H9 (cell line): ENCODE results near the gene SOX15. TPM values are rescaled to one million over a fixed set of nuclear protein-coding genes. Genes with fewer than 3 reads are reported as not detected.

Experiments
- DNase-seq: peaks from one replicate; pipeline ENCODE4 v3.0.0-alpha.2; 2017
- H2AFZ ChIP-seq: one replicate; pipeline ENCODE4 v1.6.1; 2013; ENCODE audit warnings: mild to moderate bottlenecking, low read length, control low read depth, moderate library complexity
- H2AK5ac ChIP-seq: 2 replicates; pipeline ENCODE4 v1.6.1; 2013; ENCODE audit warnings: low read length, control low read depth, mixed read lengths; ENCODE audit not compliant: insufficient read length
- H2BK120ac ChIP-seq: one replicate; pipeline ENCODE4 v1.6.1; 2013; ENCODE audit warnings: low read depth, mild to moderate bottlenecking, low read length, control low read depth, inconsistent platforms; ENCODE audit not compliant: poor library complexity, severe bottlenecking
- H2BK12ac ChIP-seq: 2 replicates; pipeline ENCODE4 v1.6.1; 2013; ENCODE audit warnings: low read length, control low read depth, mixed read lengths, low read depth; ENCODE audit not compliant: insufficient read length
- H2BK15ac ChIP-seq: 2 replicates; pipeline ENCODE4 v1.6.1; 2013; ENCODE audit warnings: low read depth, low read length, control low read depth
- H2BK20ac ChIP-seq: one replicate; pipeline ENCODE4 v1.6.1; 2013; ENCODE audit warnings: low read depth, mild to moderate bottlenecking, low read length, control low read depth, inconsistent platforms; ENCODE audit not compliant: poor library complexity, severe bottlenecking
- H2BK5ac ChIP-seq: 2 replicates; pipeline ENCODE4 v1.6.1; 2013; ENCODE audit warnings: low read length, control low read depth, mixed read lengths; ENCODE audit not compliant: insufficient read length
- H3K14ac ChIP-seq: 2 replicates; pipeline ENCODE4 v1.6.1; 2013; ENCODE audit warnings: low read length, control low read depth; ENCODE audit not compliant: insufficient read depth
- H3K18ac ChIP-seq: 2 replicates; pipeline ENCODE4 v1.6.1; 2013; ENCODE audit warnings: low read depth, mild to moderate bottlenecking, mixed read lengths, low read length, control low read depth; ENCODE audit not compliant: insufficient read length
- H3K23ac ChIP-seq: 2 replicates; pipeline ENCODE4 v1.6.1; 2013; ENCODE audit warnings: low read length, control low read depth, mixed read lengths, low read depth; ENCODE audit not compliant: insufficient read length
- H3K23me2 ChIP-seq: 2 replicates; pipeline ENCODE4 v1.6.1; 2013; ENCODE audit warnings: low read depth, mild to moderate bottlenecking, mixed read lengths, low read length, control low read depth; ENCODE audit not compliant: insufficient read length, poor library complexity, severe bottlenecking
- H3K27ac ChIP-seq: 2 replicates; pipeline ENCODE4 v1.5.1; 2013; ENCODE audit warnings: low read length, control low read depth, mixed read lengths, low read depth; ENCODE audit not compliant: insufficient read length
- H3K27me3 ChIP-seq: 2 replicates; pipeline ENCODE4 v1.6.1; 2013; ENCODE audit warnings: low read length, control low read depth, inconsistent platforms; ENCODE audit not compliant: insufficient read depth
- H3K4ac ChIP-seq: 2 replicates; pipeline ENCODE4 v1.6.1; 2013; ENCODE audit warnings: low read depth, mild to moderate bottlenecking, control low read depth, inconsistent platforms, low read length, moderate library complexity
- H3K4me1 ChIP-seq: 2 replicates; pipeline ENCODE4 v1.6.1; 2013; ENCODE audit warnings: low read length, control low read depth, inconsistent platforms; ENCODE audit not compliant: insufficient read depth
- H3K4me2 ChIP-seq: 2 replicates; pipeline ENCODE4 v1.6.1; 2013; ENCODE audit warnings: low read length, control low read depth, mixed read lengths; ENCODE audit not compliant: insufficient read length, insufficient read depth
- H3K56ac ChIP-seq: 2 replicates; pipeline ENCODE4 v1.6.1; 2013; ENCODE audit warnings: low read depth, mild to moderate bottlenecking, mixed read lengths, low read length, control low read depth; ENCODE audit not compliant: insufficient read length
- H3K79me1 ChIP-seq: 2 replicates; pipeline ENCODE4 v1.6.1; 2013; ENCODE audit warnings: low read depth, mild to moderate bottlenecking, moderate library complexity, low read length, control low read depth, inconsistent platforms; ENCODE audit not compliant: insufficient read depth, poor library complexity, severe bottlenecking
- H3K79me2 ChIP-seq: 2 replicates; pipeline ENCODE4 v1.6.1; 2013; ENCODE audit warnings: low read length, control low read depth, inconsistent platforms; ENCODE audit not compliant: insufficient read depth
- H3K9ac ChIP-seq: 2 replicates; pipeline ENCODE4 v1.6.1; 2013; ENCODE audit warnings: low read length, control low read depth, mixed read lengths; ENCODE audit not compliant: insufficient read length; ENCODE audit errors: extremely low read depth
- H3K9me3 ChIP-seq: one replicate; pipeline ENCODE4 v1.6.1; 2013; ENCODE audit warnings: low read depth, low read length, inconsistent platforms; ENCODE audit not compliant: control insufficient read depth
- H3T11ph ChIP-seq: one replicate; pipeline ENCODE4 v1.6.1; 2013; ENCODE audit warnings: mild to moderate bottlenecking, low read length, control low read depth, inconsistent platforms
- H4K20me1 ChIP-seq: one replicate; pipeline ENCODE4 v1.6.1; 2013; ENCODE audit not compliant: control insufficient read depth, insufficient read length, insufficient read depth
- H4K5ac ChIP-seq: 2 replicates; pipeline ENCODE4 v1.6.1; 2013; ENCODE audit warnings: low read depth, mild to moderate bottlenecking, mixed read lengths, low read length, control low read depth; ENCODE audit not compliant: insufficient read length
- H4K8ac ChIP-seq: replicated peaks from 2 replicates; pipeline ENCODE4 v1.6.1; 2013; ENCODE audit warnings: low read length, control low read depth, mixed read lengths, low read depth; ENCODE audit not compliant: insufficient read length
- H4K91ac ChIP-seq: 2 replicates; pipeline ENCODE4 v1.6.1; 2013; ENCODE audit warnings: low read depth, mild to moderate bottlenecking, moderate library complexity, mixed read lengths, low read length, control low read depth; ENCODE audit not compliant: insufficient read length
- H3K27ac Mint-ChIP-seq, 3 experiments: 2 replicates in 2 of 3; 3 replicates in 1 of 3; pipeline ENCODE4 v1.8.0; 2020 to 2021; ENCODE audit warnings: mixed read lengths in 3 of 3, mild to moderate bottlenecking in 1 of 3, moderate library complexity in 1 of 3
- H3K27me3 Mint-ChIP-seq: 2 replicates; pipeline ENCODE4 v1.8.0; 2021; ENCODE audit warnings: low read depth, mild to moderate bottlenecking, moderate library complexity, mixed read lengths
- H3K36me3 Mint-ChIP-seq, 3 experiments: 2 replicates in 2 of 3; 3 replicates in 1 of 3; pipeline ENCODE4 v1.8.0; 2020 to 2021; ENCODE audit warnings: low read depth in 3 of 3, mixed read lengths in 3 of 3; ENCODE audit not compliant: insufficient read depth in 1 of 3
- H3K4me1 Mint-ChIP-seq, 2 experiments: 2 replicates each; pipeline ENCODE4 v1.8.0; 2020; ENCODE audit warnings: mixed read lengths in 2 of 2
- H3K4me3 Mint-ChIP-seq, 2 experiments: 2 replicates in 1 of 2; 3 replicates in 1 of 2; pipeline ENCODE4 v1.8.0; 2020 to 2021; ENCODE audit warnings: mild to moderate bottlenecking in 2 of 2, mixed read lengths in 2 of 2, moderate library complexity in 1 of 2
- H3K9me3 Mint-ChIP-seq, 2 experiments: 2 replicates in 1 of 2; 3 replicates in 1 of 2; pipeline ENCODE4 v1.8.0; 2020; ENCODE audit warnings: mild to moderate bottlenecking in 2 of 2, mixed read lengths in 2 of 2, moderate library complexity in 1 of 2
- whole genome bisulfite sequencing: extraction: QIAGEN DNeasy Blood & Tissue Kit; methylation state at CpG from one replicate; pipeline ENCODE4 v1.1.7; 2013; ENCODE audit warnings: missing lambda C conversion rate, low lambda C conversion rate, mixed read lengths; ENCODE audit not compliant: insufficient read length; ENCODE audit errors: extremely low coverage; 5-methylcytosine and 5-hydroxymethylcytosine counted together
- total RNA-seq: library from RNA; stranded (reverse); gene quantifications from 2 replicates; pipeline ENCODE4 v1.2.1, GENCODE V29; 2021
- TF ChIP-seq, protein P1 (sequence below): fragments of 200-600 bp; sonication (generic); conservative IDR thresholded peaks from 3 replicates; pipeline ENCODE4 v1.8.0; 2021; ENCODE audit warnings: antibody characterized with exemption, mild to moderate bottlenecking

The SOX15 gene
- total RNA-seq, 1 experiment from 2014 or later: 7.7 TPM

DNA sequence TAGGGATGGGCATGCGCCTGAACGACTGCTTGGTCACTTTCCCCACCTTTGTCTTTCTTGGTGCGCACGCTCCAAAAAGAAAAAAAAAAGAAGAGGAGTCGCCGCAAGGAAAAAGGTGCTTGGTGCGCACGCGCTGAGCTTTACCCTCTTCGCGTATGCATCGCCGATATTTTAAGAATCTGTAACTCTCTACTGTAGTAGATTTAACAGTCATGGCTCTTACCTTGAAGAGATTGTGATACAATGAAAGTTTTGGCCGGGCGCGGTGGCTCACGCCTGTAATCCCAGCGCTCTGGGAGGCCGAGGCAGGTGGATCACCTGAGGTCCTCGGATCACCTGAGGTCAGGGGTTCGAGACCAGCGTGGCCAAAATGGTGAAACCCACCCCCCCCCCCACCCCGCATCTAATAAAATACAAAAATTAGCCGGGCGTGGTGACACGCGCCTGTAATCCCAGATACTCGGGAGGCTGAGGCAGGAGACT, 25.4 kb upstream of the SOX15 start:
- Histone ChIP-seq H3K9ac (peak overlapping the region; percentile 0), H2AK5ac (no peak overlapping the region), H2BK5ac (no peak overlapping the region), H2BK20ac (no peak overlapping the region), H3K4me1 (peaks cover 5% of the 10 kb centered on the region), H3K18ac (no peak overlapping the region), H4K5ac (no peak overlapping the region), H3K4ac (no peak overlapping the region), H3K27ac (peak overlapping the region; percentile 24), H3K14ac (no peak overlapping the region), H4K20me1 (no peaks in the 10 kb centered on the region), H4K91ac (no peak overlapping the region), H4K8ac (no peak overlapping the region), H2BK120ac (no peak overlapping the region), H3K9me3 (no peaks in the 10 kb centered on the region), H2BK15ac (no peak overlapping the region), H3K79me1 (no peaks in the 10 kb centered on the region), H3T11ph (no peak overlapping the region), H2AFZ (no peak overlapping the region), H3K23ac (no peak overlapping the region), H2BK12ac (no peak overlapping the region), H3K4me2 (peak overlapping the region; percentile 13), H3K79me2 (peaks cover 9% of the 10 kb centered on the region; the same call in 1 of the 2 replicates), H3K23me2 (peaks cover 7% of the 10 kb centered on the region), H3K56ac (no peak overlapping the region), H3K27me3 (no peaks in the 10 kb centered on the region)
- no peaks in the 10 kb centered on the region for H3K27me3 Mint-ChIP-seq
- TF ChIP-seq, protein P1, sequence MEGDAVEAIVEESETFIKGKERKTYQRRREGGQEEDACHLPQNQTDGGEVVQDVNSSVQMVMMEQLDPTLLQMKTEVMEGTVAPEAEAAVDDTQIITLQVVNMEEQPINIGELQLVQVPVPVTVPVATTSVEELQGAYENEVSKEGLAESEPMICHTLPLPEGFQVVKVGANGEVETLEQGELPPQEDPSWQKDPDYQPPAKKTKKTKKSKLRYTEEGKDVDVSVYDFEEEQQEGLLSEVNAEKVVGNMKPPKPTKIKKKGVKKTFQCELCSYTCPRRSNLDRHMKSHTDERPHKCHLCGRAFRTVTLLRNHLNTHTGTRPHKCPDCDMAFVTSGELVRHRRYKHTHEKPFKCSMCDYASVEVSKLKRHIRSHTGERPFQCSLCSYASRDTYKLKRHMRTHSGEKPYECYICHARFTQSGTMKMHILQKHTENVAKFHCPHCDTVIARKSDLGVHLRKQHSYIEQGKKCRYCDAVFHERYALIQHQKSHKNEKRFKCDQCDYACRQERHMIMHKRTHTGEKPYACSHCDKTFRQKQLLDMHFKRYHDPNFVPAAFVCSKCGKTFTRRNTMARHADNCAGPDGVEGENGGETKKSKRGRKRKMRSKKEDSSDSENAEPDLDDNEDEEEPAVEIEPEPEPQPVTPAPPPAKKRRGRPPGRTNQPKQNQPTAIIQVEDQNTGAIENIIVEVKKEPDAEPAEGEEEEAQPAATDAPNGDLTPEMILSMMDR: no peak
- peaks cover 6 to 20% (median 14%) of the 10 kb centered on the region in 3 experiments; a peak in 6 of 7 replicates for H3K36me3 Mint-ChIP-seq
- no CpG with 5 or more reads among the region's 28 CpGs for WGBS
- H3K9me3 Mint-ChIP-seq: no peaks in the 10 kb centered on the region
- no peak for DNase-seq
- peak overlapping the region; percentile 96 to 98 (median 97); a peak in 5 of 7 replicates for H3K27ac Mint-ChIP-seq
- peak overlapping the region; percentile 89 for H3K4me3 Mint-ChIP-seq
- H3K4me1 Mint-ChIP-seq: peaks cover 22 to 23% of the 10 kb centered on the region in 2 experiments
